HCT116 (cell line): Measurements from ENCODE around the gene EEF1A2. TPM values are rescaled to one million over a fixed set of nuclear protein-coding genes. Genes with fewer than 3 reads are reported as not detected.

Experiments used
- ATAC-seq: fragments of 200-7000 bp; cut with Tn5 transposase; 2 replicates; pipeline ENCODE4 v1.9.1; 2020; ENCODE audit warnings: mild to moderate bottlenecking, moderate library complexity
- BruUV-seq: library from RNA; stranded (reverse); fragments of 400-500 nt; replicated peaks from 2 replicates; lab custom pipeline; 2021; lab: Mats Ljungman, UMichigan
- CTCF ChIA-PET: fragments of 300-600 bp; sonication (Branson Sonifier 250); formaldehyde crosslinking; loops from one replicate; lab custom pipeline; 2021; ENCODE audit warnings: antibody characterized with exemption; lab: Charles Lee
- POLR2A ChIA-PET: fragments of 300-600, 350-600 bp; sonication (Branson Sonifier 250); formaldehyde crosslinking; loops from one replicate; lab custom pipeline; 2021; ENCODE audit warnings: antibody characterized with exemption; lab: Charles Lee
- RAD21 ChIA-PET, 2 experiments: fragments of 300-600 bp; sonication (Branson Sonifier 250); formaldehyde crosslinking; loops; one replicate each; lab custom pipeline; 2023; ENCODE audit warnings: low total read pairs in 2 of 2; ENCODE audit not compliant: uncharacterized antibody in 2 of 2, unreplicated experiment in 2 of 2, low non-redundant PET in 1 of 2; lab: Charles Lee
- DNase-seq: peaks from one replicate; pipeline ENCODE4 v3.0.0-alpha.2; 2010; ENCODE audit warnings: low read depth, low spot score
- H2AFZ ChIP-seq: fragments of 200-600 bp; shearing (Covaris generic), sonication (generic); 2 replicates; pipeline ENCODE4 v1.6.1; 2017; ENCODE audit warnings: low read depth, mixed run types, mixed read lengths, antibody characterized with exemption, low read length; ENCODE audit not compliant: poor library complexity, severe bottlenecking
- H3K27ac ChIP-seq: 2 replicates; pipeline ENCODE4 v1.5.1; 2012; ENCODE audit warnings: low read depth, low read length
- H3K27me3 ChIP-seq: fragments of 200-600 bp; sonication (generic); 2 replicates; pipeline ENCODE4 v1.6.1; 2016; ENCODE audit warnings: mixed run types, low read length, mixed read lengths; ENCODE audit not compliant: insufficient read depth
- H3K36me3 ChIP-seq, 2 experiments: fragments of 200-500 bp in 1 of 2; fragments of 200-600 bp in 1 of 2; sonication (Bioruptor generic) in 1 of 2; sonication (generic) in 1 of 2; 2 replicates each; pipeline versions ENCODE4 v1.5.1 to v1.6.1; 2014 to 2016; ENCODE audit warnings: low read length in 2 of 2, inconsistent platforms in 1 of 2, mixed read lengths in 1 of 2, mixed run types in 1 of 2; ENCODE audit not compliant: insufficient read depth in 2 of 2, control insufficient read depth in 1 of 2
- H3K4me1 ChIP-seq, 2 experiments: fragments of 200-600 bp in 1 of 2; sonication (generic) in 1 of 2; 2 replicates each; pipeline versions ENCODE4 v1.5.1 to v1.6.1; 2012 to 2017; ENCODE audit warnings: low read length in 2 of 2, inconsistent platforms in 1 of 2, mild to moderate bottlenecking in 1 of 2, mixed read lengths in 1 of 2, mixed run types in 1 of 2, moderate library complexity in 1 of 2; ENCODE audit not compliant: insufficient read depth in 2 of 2, control insufficient read depth in 1 of 2
- H3K4me2 ChIP-seq: fragments of 200-600 bp; sonication (generic); 2 replicates; pipeline ENCODE4 v1.6.1; 2017; ENCODE audit warnings: mixed run types, low read length, mixed read lengths
- H3K4me3 ChIP-seq, 2 experiments: fragments of 200-600 bp in 1 of 2; sonication (generic) in 1 of 2; replicated peaks in 1 of 2; 2 replicates each; pipeline ENCODE4 v1.5.1; 2011 to 2016; ENCODE audit warnings: low read length in 2 of 2, control low read depth in 1 of 2, low read depth in 1 of 2, mild to moderate bottlenecking in 1 of 2, mixed read lengths in 1 of 2, mixed run types in 1 of 2
- H3K79me2 ChIP-seq: fragments of 200-600 bp; sonication (generic); 2 replicates; pipeline ENCODE4 v1.6.1; 2017; ENCODE audit warnings: mild to moderate bottlenecking, mixed run types, low read length, moderate library complexity, mixed read lengths; ENCODE audit not compliant: insufficient read depth
- H3K9ac ChIP-seq: fragments of 200-600 bp; sonication (generic); 2 replicates; pipeline ENCODE4 v1.6.1; 2016; ENCODE audit warnings: low read length, mixed read lengths
- H3K9me2 ChIP-seq: fragments of 200-600 bp; sonication (generic), shearing (Covaris generic); 2 replicates; pipeline ENCODE4 v1.6.1; 2017; ENCODE audit warnings: mixed run types, mild to moderate bottlenecking, moderate library complexity; ENCODE audit not compliant: insufficient read depth
- H3K9me3 ChIP-seq, 2 experiments: fragments of 200-500 bp in 1 of 2; fragments of 200-600 bp in 1 of 2; sonication (Bioruptor generic) in 1 of 2; sonication (generic) in 1 of 2; 2 replicates each; pipeline ENCODE4 v1.6.1; 2014 to 2017; ENCODE audit warnings: low read length in 2 of 2, mixed read lengths in 2 of 2, inconsistent platforms in 1 of 2, low read depth in 1 of 2, mild to moderate bottlenecking in 1 of 2, mixed run types in 1 of 2, moderate library complexity in 1 of 2; ENCODE audit not compliant: control insufficient read depth in 1 of 2, insufficient read depth in 1 of 2
- H4K20me1 ChIP-seq: fragments of 200-600 bp; sonication (generic), shearing (Covaris generic); 2 replicates; pipeline ENCODE4 v1.6.1; 2017; ENCODE audit warnings: mixed run types, mild to moderate bottlenecking, moderate library complexity; ENCODE audit not compliant: insufficient read depth
- CEBPB ChIP-seq: IDR thresholded peaks from 2 replicates; pipeline ENCODE4 v1.6.1; 2012; ENCODE audit warnings: low read depth
- CTCF ChIP-seq, 3 experiments: fragments of 200-600 bp in 1 of 3; sonication (generic) in 1 of 3; IDR thresholded peaks in 2 of 3; conservative IDR thresholded peaks in 1 of 3; 2 replicates each; pipeline ENCODE4 v1.5.1; 2012 to 2017; ENCODE audit warnings: low read depth in 2 of 3, low read length in 2 of 3, antibody characterized with exemption in 1 of 3, borderline replicate concordance in 1 of 3, control low read depth in 1 of 3, mild to moderate bottlenecking in 1 of 3, mixed read lengths in 1 of 3, mixed run types in 1 of 3, moderate library complexity in 1 of 3; ENCODE audit not compliant: insufficient read depth in 1 of 3
- RAD21 ChIP-seq: IDR thresholded peaks from 2 replicates; pipeline ENCODE4 v1.6.1; 2012; ENCODE audit warnings: low read depth, mild to moderate bottlenecking
- intact Hi-C: fragments of 100-400 bp; cut with micrococcal nuclease; formaldehyde crosslinking; loops from 2 replicates; pipeline ENCODE4 v1.10.0; 2022
- total RNA-seq: library from RNA; stranded (reverse); gene quantifications from one replicate; pipeline ENCODE4 v1.2.1, GENCODE V29; 2021; ENCODE audit not compliant: unreplicated experiment
- TF ChIP-seq, protein P1 (sequence below): IDR thresholded peaks from 2 replicates; pipeline ENCODE4 v1.6.1; 2011; ENCODE audit warnings: mild to moderate bottlenecking, low read length, moderate library complexity; ENCODE audit not compliant: insufficient replicate concordance; ENCODE audit errors: extremely low read depth

The EEF1A2 gene
- total RNA-seq, 1 experiment from 2014 or later, result 454 TPM

DNA sequence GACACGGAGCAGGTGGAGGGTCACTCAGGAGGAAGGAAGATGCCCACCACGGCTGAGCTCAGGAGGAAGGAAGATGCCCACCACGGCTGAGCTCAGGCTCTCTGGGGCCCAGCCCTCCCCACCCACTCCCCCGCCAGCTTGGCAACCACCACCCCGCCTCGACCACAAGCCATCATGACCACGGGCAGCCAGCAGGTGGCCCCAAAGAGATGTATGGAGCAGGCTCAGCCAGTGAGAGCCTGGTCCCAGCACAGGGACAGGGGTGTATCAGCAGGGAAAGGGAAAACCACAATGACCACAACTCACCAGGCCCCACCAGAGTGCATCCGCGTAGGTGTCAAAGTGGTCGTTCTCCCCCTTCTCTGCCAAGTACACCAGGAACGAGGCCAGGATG is 56.8 kb downstream of the EEF1A2 start:
- H3K4me3 ChIP-seq, result no peak overlapping the region
- POLR2A ChIA-PET, result interaction anchor here (0.7 kb wide), 1 partner anchor 132 kb away, joined by 3 read pairs; the partner anchor contains the start of gene HELZ2
- no peaks in the 10 kb centered on the region for H3K4me1 ChIP-seq
- H3K27ac ChIP-seq, result no peak overlapping the region
- H3K9me2 ChIP-seq, result no peaks in the 10 kb centered on the region
- no peaks in the 10 kb centered on the region for H3K27me3 ChIP-seq
- TF ChIP-seq RAD21, result peak; percentile 67
- no peak for TF ChIP-seq CEBPB
- TF ChIP-seq, protein P1, sequence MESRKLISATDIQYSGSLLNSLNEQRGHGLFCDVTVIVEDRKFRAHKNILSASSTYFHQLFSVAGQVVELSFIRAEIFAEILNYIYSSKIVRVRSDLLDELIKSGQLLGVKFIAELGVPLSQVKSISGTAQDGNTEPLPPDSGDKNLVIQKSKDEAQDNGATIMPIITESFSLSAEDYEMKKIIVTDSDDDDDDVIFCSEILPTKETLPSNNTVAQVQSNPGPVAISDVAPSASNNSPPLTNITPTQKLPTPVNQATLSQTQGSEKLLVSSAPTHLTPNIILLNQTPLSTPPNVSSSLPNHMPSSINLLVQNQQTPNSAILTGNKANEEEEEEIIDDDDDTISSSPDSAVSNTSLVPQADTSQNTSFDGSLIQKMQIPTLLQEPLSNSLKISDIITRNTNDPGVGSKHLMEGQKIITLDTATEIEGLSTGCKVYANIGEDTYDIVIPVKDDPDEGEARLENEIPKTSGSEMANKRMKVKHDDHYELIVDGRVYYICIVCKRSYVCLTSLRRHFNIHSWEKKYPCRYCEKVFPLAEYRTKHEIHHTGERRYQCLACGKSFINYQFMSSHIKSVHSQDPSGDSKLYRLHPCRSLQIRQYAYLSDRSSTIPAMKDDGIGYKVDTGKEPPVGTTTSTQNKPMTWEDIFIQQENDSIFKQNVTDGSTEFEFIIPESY, result no peak
- peak in 2 of 3 experiments; percentile 54 to 58; a peak in 5 of 6 replicates for TF ChIP-seq CTCF (IDR thresholded peaks at IDR 0.05 in 2 of 3, conservative IDR thresholded peaks at IDR 0.05 in 1 of 3; ENCODE audit: borderline replicate concordance in 1 of 3, insufficient read depth in 1 of 3, low read depth in 2 of 3, low read length in 2 of 3)
- no peak overlapping the region for H2AFZ ChIP-seq
- no peaks in the 10 kb centered on the region for H4K20me1 ChIP-seq
- intact Hi-C loops, result no loop called here
- DNase-seq (peak; percentile 22), ATAC-seq (peak; percentile 91)
- H3K36me3 ChIP-seq, result no peaks in the 10 kb centered on the region; a peak in 1 of 4 replicates
- H3K9ac ChIP-seq, result no peak overlapping the region
- peaks cover 15% of the 10 kb centered on the region; the same call in 1 of the 2 replicates for H3K79me2 ChIP-seq
- CTCF ChIA-PET, result interaction anchor here (0.9 kb wide), 1 partner anchor 10 kb away, joined by 3 read pairs; no protein-coding TSS in a partner anchor
- no peak overlapping the region for H3K4me2 ChIP-seq
- H3K9me3 ChIP-seq, result no peaks in the 10 kb centered on the region; a peak in 1 of 4 replicates
- RAD21 ChIA-PET, result no interaction called here
- no TSS peak for BruUV-seq
